B cell (primary cell): ENCODE data around the gene PPP2R2D.

Experiments
- EZH2 ChIP-seq: IDR thresholded peaks from 2 replicates; pipeline ENCODE4 v1.6.1; 2012; ENCODE audit warnings: borderline replicate concordance, low read depth, mild to moderate bottlenecking, moderate library complexity, low read length; ENCODE audit not compliant: insufficient read depth, poor library complexity, severe bottlenecking
- TF ChIP-seq, protein P1 (sequence below): fragments of 200-600 bp; IDR thresholded peaks from one replicate; pipeline ENCODE4 v1.8.0; 2022; ENCODE audit warnings: antibody characterized with exemption, mild to moderate bottlenecking

DNA sequence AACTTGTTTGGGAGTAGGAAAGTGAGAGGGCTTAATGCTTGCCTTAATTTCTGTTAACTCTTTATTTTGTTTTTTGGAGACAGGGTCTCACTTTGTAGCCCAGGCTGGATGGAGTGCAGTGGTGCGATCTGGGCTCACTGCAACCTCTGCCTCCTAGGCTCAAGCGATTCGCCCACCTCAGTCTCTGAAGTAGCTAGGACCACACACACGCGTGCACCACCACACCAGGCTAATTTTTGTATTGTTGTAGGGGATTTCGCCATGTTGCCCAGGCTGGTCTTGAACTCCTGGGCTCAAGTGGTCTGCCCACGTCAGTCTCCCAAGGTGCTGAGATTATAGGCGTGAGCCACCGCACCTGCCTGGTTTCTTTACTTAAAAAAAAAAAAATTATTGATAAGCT lies 1.9 kb downstream of the PPP2R2D start:
- TF ChIP-seq, protein P1, sequence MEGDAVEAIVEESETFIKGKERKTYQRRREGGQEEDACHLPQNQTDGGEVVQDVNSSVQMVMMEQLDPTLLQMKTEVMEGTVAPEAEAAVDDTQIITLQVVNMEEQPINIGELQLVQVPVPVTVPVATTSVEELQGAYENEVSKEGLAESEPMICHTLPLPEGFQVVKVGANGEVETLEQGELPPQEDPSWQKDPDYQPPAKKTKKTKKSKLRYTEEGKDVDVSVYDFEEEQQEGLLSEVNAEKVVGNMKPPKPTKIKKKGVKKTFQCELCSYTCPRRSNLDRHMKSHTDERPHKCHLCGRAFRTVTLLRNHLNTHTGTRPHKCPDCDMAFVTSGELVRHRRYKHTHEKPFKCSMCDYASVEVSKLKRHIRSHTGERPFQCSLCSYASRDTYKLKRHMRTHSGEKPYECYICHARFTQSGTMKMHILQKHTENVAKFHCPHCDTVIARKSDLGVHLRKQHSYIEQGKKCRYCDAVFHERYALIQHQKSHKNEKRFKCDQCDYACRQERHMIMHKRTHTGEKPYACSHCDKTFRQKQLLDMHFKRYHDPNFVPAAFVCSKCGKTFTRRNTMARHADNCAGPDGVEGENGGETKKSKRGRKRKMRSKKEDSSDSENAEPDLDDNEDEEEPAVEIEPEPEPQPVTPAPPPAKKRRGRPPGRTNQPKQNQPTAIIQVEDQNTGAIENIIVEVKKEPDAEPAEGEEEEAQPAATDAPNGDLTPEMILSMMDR = no peak
- TF ChIP-seq EZH2 = no peak
